HG03196 (cell line): ENCODE results near the gene HOXA9.

Experiments used
- ATAC-seq: cut with Tn5 transposase; IDR thresholded peaks from one replicate; pipeline ENCODE4 v1.9.1; 2021; ENCODE audit not compliant: unreplicated experiment

The HOXA9 gene

DNA sequence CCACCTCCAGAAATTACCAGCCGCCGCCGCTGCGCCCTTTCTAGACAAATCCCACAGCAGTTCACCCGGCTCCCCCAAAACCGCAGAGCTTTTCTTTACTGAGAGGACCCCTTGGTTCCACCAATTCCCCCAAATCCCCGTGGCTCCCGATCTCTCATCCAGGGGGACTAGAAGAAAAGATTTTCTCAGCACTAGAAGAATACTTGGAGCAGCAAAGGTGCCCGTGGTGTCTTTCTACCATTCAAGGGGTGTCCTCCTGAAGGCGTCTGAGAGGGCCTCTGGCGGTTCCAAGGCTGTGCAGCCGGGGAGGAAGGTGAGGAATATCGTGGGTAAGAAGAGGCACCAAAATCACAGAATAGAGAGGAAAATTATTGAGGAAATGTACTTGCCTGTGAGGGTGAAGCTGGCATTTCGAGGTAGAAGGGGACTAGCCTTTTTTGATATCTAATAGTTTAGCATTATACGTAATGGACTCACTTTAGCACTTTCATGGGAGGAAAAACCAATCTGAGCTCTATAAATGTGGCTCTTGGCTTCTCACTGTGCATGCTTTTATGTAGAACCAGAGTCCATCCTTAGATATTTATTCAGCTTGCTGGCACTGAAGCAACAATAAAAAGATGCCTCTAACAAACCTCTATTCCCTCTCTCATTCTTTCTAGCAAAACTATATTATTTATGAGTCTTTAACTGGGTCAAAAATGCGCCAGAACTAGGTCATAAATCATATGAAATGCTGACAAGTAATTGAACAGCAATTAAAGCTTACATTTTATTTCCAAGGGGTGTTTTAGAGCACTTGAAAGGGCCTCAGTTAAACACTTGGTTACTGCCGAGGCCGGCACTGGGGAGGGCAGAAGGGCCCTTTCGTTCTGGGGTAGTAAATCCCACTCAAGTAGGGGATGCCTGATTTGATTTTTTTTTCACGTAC lies 49.0 kb downstream of the HOXA9 start:
- ATAC-seq, result no peak

DNA sequence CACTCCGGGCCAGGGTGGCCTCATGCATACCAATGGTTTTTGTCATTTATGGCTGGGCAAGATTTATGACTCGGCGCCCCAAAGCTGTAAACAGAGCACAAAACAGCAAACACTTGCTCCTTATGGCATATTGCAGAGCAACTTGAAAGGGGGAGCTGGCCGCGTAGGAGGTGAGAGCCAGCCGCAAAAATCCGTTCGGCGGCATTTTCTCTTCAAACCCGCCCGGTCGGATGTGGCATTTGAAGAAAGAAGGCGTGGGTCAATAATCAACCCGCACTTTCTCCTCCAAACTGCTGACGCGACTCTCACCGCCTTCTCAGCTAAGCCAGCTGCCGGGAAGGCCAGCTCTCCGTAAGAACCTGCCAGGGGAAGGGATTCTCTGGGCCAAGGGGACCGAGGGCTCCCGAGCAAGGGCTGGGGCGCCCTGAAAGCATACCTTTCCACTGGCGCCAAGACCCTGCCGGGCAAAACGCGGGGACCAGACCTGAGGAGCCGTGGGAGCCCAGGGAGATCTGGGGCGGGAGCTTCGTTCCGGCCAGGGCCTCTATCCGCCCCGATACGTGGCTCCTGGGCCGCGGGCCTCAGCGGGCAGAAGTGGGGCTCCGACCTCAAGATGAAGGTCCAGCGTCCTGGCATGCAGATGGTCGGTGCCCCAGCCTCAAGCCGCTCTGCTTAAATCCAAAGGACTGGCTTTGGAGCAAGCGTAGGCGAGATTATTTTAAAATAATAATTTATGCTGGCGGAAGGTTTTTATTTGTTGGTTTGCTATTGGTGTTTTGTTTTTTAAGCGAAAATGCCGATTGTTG lies 49.9 kb downstream of the HOXA9 start:
- ATAC-seq, result no peak

DNA sequence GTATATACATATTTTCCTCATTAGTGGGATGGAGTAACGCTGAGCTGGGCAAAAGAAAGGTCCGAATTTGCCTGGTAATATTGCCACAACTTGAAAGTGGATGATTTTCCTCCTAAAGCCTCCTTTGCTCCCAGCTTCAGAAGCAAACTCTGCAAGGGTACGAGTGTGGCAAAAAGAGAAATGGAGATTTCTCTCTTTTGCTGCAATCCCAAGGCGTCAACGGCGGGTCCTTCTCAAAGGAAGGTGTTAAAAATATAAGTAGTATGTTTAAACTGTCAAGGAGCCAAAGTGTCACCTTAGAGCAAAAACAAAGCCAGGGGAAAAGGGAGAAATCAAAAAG lies 50.5 kb downstream of the HOXA9 start:
- no peak for ATAC-seq

DNA sequence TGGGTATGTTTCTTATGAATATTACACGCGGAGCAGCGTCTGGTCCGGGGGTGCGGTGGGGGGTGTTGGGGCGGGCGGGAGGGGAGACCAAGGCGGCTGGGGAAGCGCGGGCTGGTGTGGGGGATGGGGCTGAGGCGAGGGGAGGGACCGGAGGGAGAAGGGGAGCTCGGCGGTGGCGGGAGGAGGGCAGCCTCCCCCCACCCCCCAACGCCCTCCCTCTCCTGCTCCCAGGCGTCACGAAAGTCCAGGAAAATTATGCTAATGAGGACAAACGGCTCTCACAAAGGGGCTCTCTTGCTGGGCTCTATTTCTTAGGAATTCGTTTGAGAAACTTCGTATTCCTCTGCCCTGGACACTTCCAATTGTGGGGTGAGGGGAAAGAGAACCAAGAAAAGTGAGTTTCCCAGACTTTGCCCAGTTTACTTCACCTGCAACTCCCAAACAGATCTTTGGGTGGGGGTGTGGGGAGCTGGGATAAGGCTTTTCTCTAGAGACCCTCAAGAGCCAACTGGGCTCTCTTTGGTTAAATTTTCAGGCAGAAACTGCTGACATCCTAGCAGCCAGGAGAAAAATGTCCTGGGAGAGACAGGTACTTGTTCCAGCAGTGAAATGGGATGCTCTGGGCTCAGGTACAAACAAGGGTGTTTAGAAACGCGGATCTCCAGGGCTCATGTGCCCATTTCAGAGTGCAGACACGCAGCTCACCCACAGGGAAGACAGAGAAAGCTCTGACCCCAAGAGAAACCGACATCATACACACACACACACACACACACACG lies 51.2 kb downstream of the HOXA9 start:
- no peak for ATAC-seq

DNA sequence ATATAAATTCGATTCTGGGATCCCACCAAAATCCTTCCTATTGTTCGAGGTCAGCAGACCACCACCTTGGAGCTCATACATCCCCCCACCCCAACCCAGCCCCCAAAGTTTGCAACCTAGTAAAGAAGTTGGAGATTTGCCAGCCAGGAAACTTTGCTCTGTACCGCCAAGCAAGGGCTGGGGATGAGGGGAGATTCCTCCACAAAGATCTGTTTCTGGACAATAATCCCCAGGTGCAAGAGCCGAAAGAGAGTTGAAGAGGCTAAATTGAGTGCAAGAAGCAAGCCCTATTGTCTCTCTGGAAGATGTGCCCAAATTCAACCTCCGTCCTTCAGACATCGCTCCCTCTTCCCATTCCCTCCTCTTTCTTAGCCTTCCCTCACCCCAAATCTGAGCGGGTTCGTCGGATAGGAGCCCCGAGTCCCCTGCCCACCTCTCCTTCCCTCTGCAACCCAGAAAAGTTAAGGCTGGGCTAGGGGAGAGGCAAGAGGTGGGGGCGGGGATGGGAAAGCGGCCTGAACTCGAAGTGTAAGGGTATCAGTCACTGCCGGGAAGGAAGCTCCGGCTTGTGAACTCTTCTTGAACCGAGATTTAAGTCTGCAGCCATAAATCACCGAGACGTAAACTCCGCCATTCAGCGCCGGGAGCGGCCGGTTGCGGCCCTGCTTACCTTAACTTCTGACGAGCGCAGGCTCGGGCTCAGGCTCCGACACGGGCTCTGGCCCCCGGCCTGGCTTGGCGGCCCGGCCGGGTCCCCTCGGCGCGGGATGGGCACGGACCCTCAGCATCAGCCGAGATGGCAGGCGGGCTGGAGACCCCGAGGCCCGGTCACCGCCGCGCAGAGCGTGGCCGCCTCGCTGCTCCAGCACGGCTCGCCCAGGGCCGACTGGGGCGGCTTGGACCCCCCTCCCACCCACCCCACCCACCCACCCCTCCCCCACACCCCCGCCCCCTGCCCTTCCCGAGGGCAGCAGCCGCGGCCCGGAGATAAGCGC lies 52.1 kb downstream of the HOXA9 start:
- no peak for ATAC-seq
